Vagina (tissue), 2 donors: ENCODE results near the gene NPM1. TPM values are rescaled to one million over a fixed set of nuclear protein-coding genes. Genes with fewer than 3 reads are reported as not detected.

ENCODE experiments used
- DNase-seq, 2 donors: peaks; one replicate each; pipeline ENCODE4 v3.0.0-alpha.2; 2017; ENCODE audit errors: extremely low spot score in 2 of 2
- H3K27ac ChIP-seq: fragments of 200-600 bp; sonication (generic); one replicate; pipeline ENCODE4 v1.5.1; 2019
- H3K27me3 ChIP-seq: fragments of 200-600 bp; sonication (generic); one replicate; pipeline ENCODE4 v1.5.1; 2019
- H3K36me3 ChIP-seq, 2 donors: fragments of 200-600 bp; sonication (generic); one replicate each; pipeline ENCODE4 v1.5.1; 2017 to 2019
- H3K4me1 ChIP-seq: fragments of 200-600 bp; sonication (generic); one replicate; pipeline ENCODE4 v1.5.1; 2019
- H3K4me3 ChIP-seq, 2 donors: fragments of 200-600 bp; sonication (generic); 1 replicate in 1 of 2; 2 replicates in 1 of 2; pipeline ENCODE4 v1.5.1; 2016 to 2019
- H3K9me3 ChIP-seq: fragments of 200-600 bp; sonication (generic); one replicate; pipeline ENCODE4 v1.5.1; 2019
- POLR2A ChIP-seq, 2 donors: fragments of 450-650 bp; IDR thresholded peaks; one replicate each; pipeline ENCODE4 v1.6.1; 2017; ENCODE audit warnings: antibody characterized with exemption in 2 of 2, mild to moderate bottlenecking in 2 of 2, moderate library complexity in 2 of 2
- POLR2AphosphoS5 ChIP-seq, 2 donors: sonication (generic); formaldehyde crosslinking; IDR thresholded peaks; one replicate each; pipeline ENCODE4 v1.9.0; 2017; ENCODE audit warnings: antibody characterized with exemption in 2 of 2, mild to moderate bottlenecking in 2 of 2, low read depth in 1 of 2; ENCODE audit not compliant: insufficient read depth in 1 of 2
- intact Hi-C: fragments of 100-400 bp; cut with DNase I; formaldehyde crosslinking; loops from one replicate; pipeline ENCODE4 v1.15.1; 2023
- total RNA-seq: library from RNA; depleted of rRNA; stranded (reverse); fragments of >200 nt; gene quantifications from one replicate; pipeline ENCODE4 v1.2.3, GENCODE V29; 2016
- TF ChIP-seq, protein P1 (sequence below), 3 experiments: fragments of 450-650 bp in 2 of 3; fragments of 200-600 bp in 1 of 3; sonication (generic) in 1 of 3; IDR thresholded peaks; one replicate each; pipeline ENCODE4 v1.5.1; 2017 to 2019; ENCODE audit warnings: antibody characterized with exemption in 3 of 3, mild to moderate bottlenecking in 2 of 3, moderate library complexity in 2 of 3

Gene NPM1
- total RNA-seq, 1 donor from 2014 or later, result 526 TPM

DNA sequence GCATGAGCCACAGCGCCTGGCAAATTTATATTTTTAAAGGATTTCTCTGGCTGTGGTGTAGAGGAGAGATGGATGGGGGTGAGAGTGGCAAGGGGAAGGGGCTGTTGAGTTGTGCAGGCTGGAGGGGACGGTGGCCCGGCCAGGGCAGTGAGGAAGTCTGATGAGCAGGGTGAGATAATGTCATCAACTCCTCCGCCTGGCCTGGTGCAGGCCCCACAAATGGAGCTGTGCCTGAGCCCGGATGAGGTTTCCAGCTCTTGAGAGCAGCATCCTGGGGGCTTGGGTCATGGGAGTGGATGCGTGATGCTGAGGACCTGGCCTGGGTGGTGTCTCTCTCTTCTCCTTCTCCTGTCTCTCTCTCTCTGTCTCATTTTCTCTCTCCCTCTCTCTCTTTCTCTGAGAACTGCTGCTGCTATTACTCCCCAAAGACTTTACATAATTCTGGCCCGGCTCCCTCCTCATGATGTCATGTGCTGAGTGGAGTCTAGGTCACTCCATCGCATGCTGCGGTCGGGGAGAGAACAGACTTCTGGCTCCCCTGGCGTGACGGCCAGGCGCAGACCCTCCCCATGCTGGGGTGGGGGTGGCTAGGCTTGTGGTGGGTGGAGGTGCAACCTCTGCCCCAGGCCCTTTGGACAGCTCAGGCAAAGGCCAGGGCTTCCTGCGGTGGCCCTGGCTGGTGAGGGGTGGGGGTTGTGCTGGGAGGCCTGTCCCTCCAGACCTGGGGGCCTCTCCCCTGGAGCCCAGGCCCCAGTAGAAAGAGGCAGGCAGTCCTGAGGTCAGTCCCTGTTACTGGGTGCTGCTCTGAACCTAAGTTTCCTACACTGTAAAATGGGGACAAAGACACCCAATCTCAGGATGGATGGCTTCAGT, 58.2 kb downstream of the NPM1 start:
- TF ChIP-seq, protein P1, sequence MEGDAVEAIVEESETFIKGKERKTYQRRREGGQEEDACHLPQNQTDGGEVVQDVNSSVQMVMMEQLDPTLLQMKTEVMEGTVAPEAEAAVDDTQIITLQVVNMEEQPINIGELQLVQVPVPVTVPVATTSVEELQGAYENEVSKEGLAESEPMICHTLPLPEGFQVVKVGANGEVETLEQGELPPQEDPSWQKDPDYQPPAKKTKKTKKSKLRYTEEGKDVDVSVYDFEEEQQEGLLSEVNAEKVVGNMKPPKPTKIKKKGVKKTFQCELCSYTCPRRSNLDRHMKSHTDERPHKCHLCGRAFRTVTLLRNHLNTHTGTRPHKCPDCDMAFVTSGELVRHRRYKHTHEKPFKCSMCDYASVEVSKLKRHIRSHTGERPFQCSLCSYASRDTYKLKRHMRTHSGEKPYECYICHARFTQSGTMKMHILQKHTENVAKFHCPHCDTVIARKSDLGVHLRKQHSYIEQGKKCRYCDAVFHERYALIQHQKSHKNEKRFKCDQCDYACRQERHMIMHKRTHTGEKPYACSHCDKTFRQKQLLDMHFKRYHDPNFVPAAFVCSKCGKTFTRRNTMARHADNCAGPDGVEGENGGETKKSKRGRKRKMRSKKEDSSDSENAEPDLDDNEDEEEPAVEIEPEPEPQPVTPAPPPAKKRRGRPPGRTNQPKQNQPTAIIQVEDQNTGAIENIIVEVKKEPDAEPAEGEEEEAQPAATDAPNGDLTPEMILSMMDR (IDR thresholded peaks at IDR 0.05), result no peak
- peak in 1 of 2 donors; percentile 32 for TF ChIP-seq POLR2AphosphoS5 (IDR thresholded peaks at IDR 0.05; ENCODE audit: insufficient read depth in 1 of 2, low read depth in 1 of 2)
- no peak for DNase-seq
- intact Hi-C loops, result no loop called here
- Histone ChIP-seq H3K27ac (no peak overlapping the region), H3K9me3 (no peaks in the 10 kb centered on the region), H3K4me1 (peaks cover 15% of the 10 kb centered on the region), H3K4me3 (no peak overlapping the region), H3K27me3 (no peaks in the 10 kb centered on the region), H3K36me3 (no peaks in the 10 kb centered on the region)

GRCh38 chr5:171447226-171447625, 59.6 kb downstream of the NPM1 start:
- Histone ChIP-seq H3K27me3 (no peaks in the 10 kb centered on the region), H3K36me3 (no peaks in the 10 kb centered on the region), H3K4me3 (no peak overlapping the region), H3K27ac (no peak overlapping the region), H3K4me1 (peaks cover 23% of the 10 kb centered on the region), H3K9me3 (no peaks in the 10 kb centered on the region)
- no peak for DNase-seq
- intact Hi-C loops, result no loop called here
- TF ChIP-seq POLR2A (IDR thresholded peaks at IDR 0.05) (no peak), POLR2AphosphoS5 (IDR thresholded peaks at IDR 0.05; ENCODE audit: insufficient read depth in 1 of 2, low read depth in 1 of 2) (no peak)
- TF ChIP-seq, protein P1 (IDR thresholded peaks at IDR 0.05), result no peak

DNA sequence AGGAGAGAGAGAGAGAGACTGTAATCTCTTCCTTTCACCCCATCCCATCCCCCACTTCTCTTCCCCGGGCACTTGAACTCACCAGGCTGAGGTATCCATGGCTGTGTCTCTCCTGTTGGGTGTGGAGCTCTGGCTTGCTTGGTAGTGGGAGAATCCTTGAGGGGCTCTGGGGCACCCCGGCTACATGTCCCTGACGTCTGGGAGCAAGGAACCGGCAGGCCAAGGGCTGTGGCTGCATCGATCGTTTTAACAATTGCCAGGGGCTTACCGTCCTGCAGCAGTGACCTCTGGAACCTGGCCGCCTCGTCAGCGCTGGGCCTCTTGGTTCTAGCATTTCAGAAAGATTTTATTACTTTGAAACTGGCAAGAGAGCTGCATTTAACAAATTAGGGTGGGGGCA, 61.8 kb downstream of the NPM1 start:
- no peaks in the 10 kb centered on the region for H3K27me3 ChIP-seq
- H3K4me1 ChIP-seq, result peaks cover 23% of the 10 kb centered on the region
- H3K4me3 ChIP-seq, result no peak overlapping the region
- TF ChIP-seq POLR2AphosphoS5 (IDR thresholded peaks at IDR 0.05; ENCODE audit: insufficient read depth in 1 of 2, low read depth in 1 of 2), result no peak
- TF ChIP-seq POLR2A (IDR thresholded peaks at IDR 0.05), result no peak
- TF ChIP-seq, protein P1 (IDR thresholded peaks at IDR 0.05), result no peak
- H3K27ac ChIP-seq, result no peak overlapping the region
- intact Hi-C loops, result no loop called here
- no peaks in the 10 kb centered on the region for H3K36me3 ChIP-seq
- no peak for DNase-seq
- H3K9me3 ChIP-seq, result no peaks in the 10 kb centered on the region

DNA sequence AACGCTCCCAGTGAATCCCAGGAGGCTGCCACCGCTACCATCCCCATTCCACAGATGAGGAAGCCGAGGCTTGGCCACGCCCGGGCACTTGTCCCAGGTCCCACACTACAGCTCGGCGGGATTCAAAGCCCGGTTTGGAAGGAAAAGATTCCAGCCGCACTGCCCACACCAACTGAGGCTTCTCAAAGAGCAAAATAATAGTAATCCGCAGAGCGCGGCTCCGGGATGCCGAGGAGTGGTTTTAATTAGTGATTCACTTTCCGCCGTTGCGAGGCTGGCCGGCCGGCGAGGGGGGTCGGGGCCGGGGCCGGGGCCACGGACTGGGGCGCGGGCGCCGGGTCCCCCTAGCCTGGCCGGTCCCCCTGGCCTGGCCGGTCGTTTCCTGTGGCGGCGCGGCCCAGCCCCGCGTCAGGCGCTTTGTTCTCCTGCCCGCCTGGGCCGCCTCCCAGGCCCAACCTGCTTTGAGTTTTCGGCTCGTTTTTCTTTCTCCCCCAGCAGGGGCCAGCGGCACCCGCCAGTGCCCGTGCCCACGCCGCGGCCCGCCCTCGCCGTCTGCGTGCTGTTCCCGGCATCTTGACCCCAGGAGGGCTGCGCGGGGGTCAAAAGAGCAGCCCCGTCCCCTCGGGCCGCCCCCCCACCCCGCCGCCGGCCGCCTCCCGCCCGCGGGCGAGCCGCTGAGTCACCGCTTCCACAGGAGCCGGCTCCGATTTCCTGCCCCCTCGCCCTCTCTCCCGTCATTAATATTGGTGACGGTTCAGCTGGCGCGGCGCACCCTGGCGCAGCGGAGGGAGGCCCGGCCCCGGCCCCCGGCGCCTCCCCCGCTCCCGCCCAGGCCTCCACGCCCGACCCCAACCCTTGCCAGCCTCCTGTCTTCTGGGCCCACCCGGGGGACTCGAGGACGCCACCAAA, 63.0 kb downstream of the NPM1 start:
- H3K4me3 ChIP-seq, result peak overlapping the region; percentile 41 to 54
- H3K36me3 ChIP-seq, result no peaks in the 10 kb centered on the region
- H3K9me3 ChIP-seq, result no peaks in the 10 kb centered on the region
- no peak for TF ChIP-seq POLR2A (IDR thresholded peaks at IDR 0.05)
- peak in 1 of 2 donors; percentile 30 for TF ChIP-seq POLR2AphosphoS5 (IDR thresholded peaks at IDR 0.05; ENCODE audit: insufficient read depth in 1 of 2, low read depth in 1 of 2)
- TF ChIP-seq, protein P1 (IDR thresholded peaks at IDR 0.05), result no peak
- intact Hi-C loops, result no loop called here
- DNase-seq, result no peak
- H3K27me3 ChIP-seq, result no peaks in the 10 kb centered on the region
- peaks cover 23% of the 10 kb centered on the region for H3K4me1 ChIP-seq
- peak overlapping the region; percentile 91 for H3K27ac ChIP-seq
